ENCODE results near the gene ZBED3. TPM values are rescaled to one million over a fixed set of nuclear protein-coding genes. Genes with fewer than 3 reads are reported as not detected.
A peak's percentile ranks its signal among the peaks of the same experiment; 100 is the strongest.

Gene ZBED3
- total and polyA plus RNA-seq, 2 experiments from 2014 or later: 4.3 to 24.8 TPM

DNA sequence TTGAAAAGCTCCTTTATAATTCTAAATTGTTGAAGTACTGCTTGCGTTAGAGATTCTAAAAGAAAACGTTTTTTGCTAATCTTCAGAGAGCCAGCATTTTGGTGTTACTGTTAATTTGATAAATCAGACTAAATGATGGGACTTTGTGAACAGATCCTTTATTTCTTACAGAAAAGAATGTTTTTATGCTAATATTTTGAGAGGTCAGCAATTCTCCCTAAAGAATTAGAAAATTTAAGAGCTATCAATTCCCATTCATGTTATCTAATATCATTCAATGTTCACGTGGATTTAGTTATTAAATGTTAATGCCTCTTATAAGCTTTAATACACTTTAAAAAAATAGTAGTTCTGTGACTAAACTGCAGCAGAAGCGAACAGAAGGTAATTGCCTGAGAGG is 54.5 kb downstream of the ZBED3 start:
- no peaks in the 10 kb centered on the region for H3K27me3 ChIP-seq
- peaks cover 8% of the 10 kb centered on the region for H3K4me1 ChIP-seq (ENCODE audit: low read depth)
- no peak for TF ChIP-seq CTCF (IDR thresholded peaks at IDR 0.05; ENCODE audit: low read depth, low read length)
- no peak overlapping the region for H3K27ac ChIP-seq
- H3K9me3 ChIP-seq (ENCODE audit: low read depth): no peaks in the 10 kb centered on the region
- H3K4me3 ChIP-seq: no peak overlapping the region
- no peak for DNase-seq (ENCODE audit: low read depth in 1 of 2, low spot score in 1 of 2)
- peaks cover 25% of the 10 kb centered on the region for H3K36me3 ChIP-seq

DNA sequence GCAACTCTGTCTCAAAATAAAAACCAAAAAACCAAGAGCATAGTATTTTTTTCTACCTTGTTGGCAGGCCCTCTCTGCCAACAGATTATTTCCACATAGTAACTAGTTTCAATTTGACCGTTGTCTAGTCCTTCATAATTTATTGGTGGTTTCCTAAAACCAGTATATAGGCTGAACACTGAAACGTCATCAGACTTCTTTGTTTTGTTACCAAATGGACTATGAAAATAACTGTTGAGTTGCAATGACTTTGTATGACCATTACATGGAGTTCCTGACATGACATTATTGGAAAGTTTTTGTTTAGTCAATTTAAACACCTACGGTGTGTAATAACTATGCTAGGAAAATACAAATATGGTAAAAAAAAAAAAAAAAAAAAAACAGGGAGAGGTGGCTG is 55.2 kb downstream of the ZBED3 start:
- H3K27ac ChIP-seq: no peak overlapping the region
- H3K27me3 ChIP-seq: no peaks in the 10 kb centered on the region
- peaks cover 18% of the 10 kb centered on the region for H3K36me3 ChIP-seq
- H3K9me3 ChIP-seq (ENCODE audit: low read depth): no peaks in the 10 kb centered on the region
- no peak for DNase-seq (ENCODE audit: low read depth in 1 of 2, low spot score in 1 of 2)
- H3K4me1 ChIP-seq (ENCODE audit: low read depth): peaks cover 8% of the 10 kb centered on the region
- no peak for TF ChIP-seq CTCF (IDR thresholded peaks at IDR 0.05; ENCODE audit: low read depth, low read length)
- no peak overlapping the region for H3K4me3 ChIP-seq

DNA sequence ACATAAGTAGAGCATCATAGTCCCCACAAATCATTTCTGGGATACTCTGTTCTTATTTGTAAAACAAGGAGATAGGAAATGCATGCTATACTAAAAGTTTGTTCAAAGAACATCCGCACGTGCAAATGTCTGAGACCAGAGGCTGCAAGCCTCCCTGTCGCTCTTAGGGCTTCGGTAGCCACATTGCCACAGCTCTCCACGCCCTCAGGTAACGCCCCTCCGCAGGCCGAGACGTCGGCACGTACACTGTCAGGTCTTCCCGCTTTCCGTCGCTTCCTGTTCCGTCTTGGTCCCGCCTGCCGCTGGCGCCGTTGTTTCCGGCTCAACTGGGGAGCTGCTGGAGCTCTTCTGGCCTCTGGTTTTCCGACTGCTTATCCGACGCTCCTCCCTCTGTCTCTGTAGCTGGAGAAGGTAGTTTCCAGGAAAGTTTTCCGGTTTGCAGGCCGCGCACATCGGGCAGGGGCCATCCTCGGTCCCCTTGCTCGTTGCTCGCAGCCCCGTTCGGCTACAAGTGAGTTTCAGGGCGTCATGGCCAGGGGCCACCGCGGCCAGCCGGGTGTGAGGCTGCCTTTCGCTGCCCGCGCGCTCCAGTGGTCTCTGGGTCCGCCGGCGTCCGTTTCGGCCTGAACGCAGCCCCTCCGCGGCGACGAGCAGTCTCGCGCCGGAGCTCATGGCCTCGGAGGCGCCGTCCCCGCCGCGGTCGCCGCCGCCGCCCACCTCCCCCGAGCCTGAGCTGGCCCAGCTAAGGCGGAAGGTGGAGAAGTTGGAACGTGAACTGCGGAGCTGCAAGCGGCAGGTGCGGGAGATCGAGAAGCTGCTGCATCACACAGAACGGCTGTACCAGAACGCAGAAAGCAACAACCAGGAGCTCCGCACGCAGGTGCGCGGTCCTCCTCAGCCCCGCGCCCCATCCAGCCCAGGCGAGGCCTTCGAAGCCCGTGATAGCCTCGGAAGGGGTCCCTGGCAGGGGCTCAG is 56.7 kb downstream of the ZBED3 start, which contains the start of gene AGGF1:
Gene AGGF1, plus strand, starts transcription at position 308 of the 975 bp plus-strand sequence. Its CDS starts 363 bp downstream, at position 671.
- H3K27ac ChIP-seq: peak within 1 kb of the TSS; percentile 91
- H3K27me3 ChIP-seq: no peaks in the 10 kb centered on the region
- H3K9me3 ChIP-seq (ENCODE audit: low read depth): no peaks in the 10 kb centered on the region
- no peak for TF ChIP-seq CTCF (IDR thresholded peaks at IDR 0.05; ENCODE audit: low read depth, low read length)
- peaks cover 8% of the 10 kb centered on the region for H3K4me1 ChIP-seq (ENCODE audit: low read depth)
- peaks cover 3% of the 10 kb centered on the region for H3K36me3 ChIP-seq
- DNase-seq (ENCODE audit: low read depth in 1 of 2, low spot score in 1 of 2): peak; percentile 92 to 96
- peak within 1 kb of the TSS; percentile 55 for H3K4me3 ChIP-seq

DNA sequence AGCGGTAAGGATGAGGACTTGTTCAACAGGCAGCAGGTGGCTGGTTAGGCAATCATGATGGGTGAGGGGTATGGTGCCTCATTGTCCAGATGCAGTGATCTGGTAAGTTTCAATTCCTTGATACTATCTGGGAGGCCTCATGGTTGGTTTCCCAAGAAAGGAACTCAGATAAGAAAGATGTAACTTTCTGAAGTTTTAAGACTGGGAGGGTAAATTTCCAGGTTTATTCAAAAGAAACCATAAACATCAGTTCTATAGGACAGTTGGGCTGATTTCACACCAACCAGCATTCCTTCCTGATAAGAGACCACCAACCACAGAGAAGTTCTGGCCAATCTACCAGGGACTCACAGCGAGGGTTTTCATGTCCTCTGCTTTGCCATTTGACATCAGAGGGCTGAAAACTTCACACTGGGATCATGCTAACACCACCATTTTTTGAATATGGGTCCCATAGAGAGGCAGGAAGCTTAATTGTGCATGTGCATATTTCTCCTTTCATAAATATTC is 57.7 kb downstream of the ZBED3 start:
- Histone ChIP-seq H3K36me3 (no peaks in the 10 kb centered on the region), H3K27ac (no peak overlapping the region), H3K4me3 (no peak overlapping the region)

More for the DNA sequence above, 57.7 kb downstream of the ZBED3 start:
- DNase-seq (ENCODE audit: low read depth in 1 of 2, low spot score in 1 of 2): no peak
- no peaks in the 10 kb centered on the region for H3K9me3 ChIP-seq (ENCODE audit: low read depth)
- H3K4me1 ChIP-seq (ENCODE audit: low read depth): peaks cover 8% of the 10 kb centered on the region
- no peaks in the 10 kb centered on the region for H3K27me3 ChIP-seq
- no peak for TF ChIP-seq CTCF (IDR thresholded peaks at IDR 0.05; ENCODE audit: low read depth, low read length)

Measured in cardiac muscle cell (in vitro differentiated cells and primary cell).